ENCODE results near the gene OLIG2. TPM values are rescaled to one million over a fixed set of nuclear protein-coding genes. Genes with fewer than 3 reads are reported as not detected.

The OLIG2 gene
- total and polyA plus RNA-seq, 2 of the 13 experiments (the other 11 are each of a cell fraction or from before 2014, with no cell fraction given), result not detected

GRCh38 chr21:32976791-32977190, 48.9 kb upstream of the OLIG2 start:
- Histone ChIP-seq H4K20me1 (ENCODE audit: insufficient read depth, low read length) (no peaks in the 10 kb centered on the region), H3K79me2 (ENCODE audit: insufficient read depth, low read length) (no peaks in the 10 kb centered on the region), H3K4me3 (replicated peaks in 1 of 3; ENCODE audit: insufficient read depth in 1 of 3, low read depth in 2 of 3, low read length in 3 of 3) (no peak overlapping the region), H3K36me3 (replicated peaks in 1 of 2; ENCODE audit: control insufficient read depth in 1 of 2, insufficient read depth in 2 of 2, low read length in 2 of 2) (no peaks in the 10 kb centered on the region), H3K4me1 (ENCODE audit: insufficient read depth, low read length) (no peaks in the 10 kb centered on the region), H3K27me3 (ENCODE audit: control insufficient read depth in 1 of 2, insufficient read depth in 2 of 2, low read length in 2 of 2) (peaks cover 0 to 38% of the 10 kb centered on the region in 2 experiments; a peak in 3 of 5 replicates), H3K9ac (ENCODE audit: insufficient read depth, low read depth, low read length) (no peak overlapping the region), H3K9me3 (ENCODE audit: low read length) (no peaks in the 10 kb centered on the region), H2AFZ (ENCODE audit: low read length) (no peak overlapping the region), H3K27ac (ENCODE audit: extremely low read length, insufficient read depth, low read length) (no peak overlapping the region), H3K4me2 (ENCODE audit: low read depth, low read length) (no peak overlapping the region)
- in situ Hi-C loops (cut with HindIII; ENCODE audit: extremely low pct_ligation_motif_present, low pct_unique_long_range_greater_than_20kb) (no loop called here), intact Hi-C loops (cut with micrococcal nuclease; ENCODE audit: unreplicated experiment) (no loop called here)
- no TSS peak for BruUV-seq (replicated peaks)
- 2% methylated on average over 2 of the region's 3 CpGs for WGBS (ENCODE audit: low lambda C conversion rate)
- no peak for ATAC-seq
- ChIA-PET POLR2A (no interaction called here), CTCF (ENCODE audit: low intra/inter-chr PET ratio, low total read pairs) (no interaction called here)
- no peak for FAIRE-seq
- no peak for TF ChIP-seq NFKBIZ (CRISPR knock-in tag; IDR thresholded peaks at IDR 0.05)
- no peak for TF ChIP-seq AGO2 (optimal IDR thresholded peaks at IDR 0.05; ENCODE audit: low read depth, low read length)
- DNase-seq (ENCODE audit: low spot score), result no peak

- H3K27ac ChIP-seq (ENCODE audit: extremely low read length, insufficient read depth, low read length), result no peak overlapping the region
- peaks cover 0 to 38% of the 10 kb centered on the region in 2 experiments; a peak in 3 of 5 replicates for H3K27me3 ChIP-seq (ENCODE audit: control insufficient read depth in 1 of 2, insufficient read depth in 2 of 2, low read length in 2 of 2)
- no peaks in the 10 kb centered on the region for H4K20me1 ChIP-seq (ENCODE audit: insufficient read depth, low read length)
- no peaks in the 10 kb centered on the region for H3K4me1 ChIP-seq (ENCODE audit: insufficient read depth, low read length)
- H3K4me2 ChIP-seq (ENCODE audit: low read depth, low read length), result no peak overlapping the region
- in situ Hi-C loops (cut with HindIII; ENCODE audit: extremely low pct_ligation_motif_present, low pct_unique_long_range_greater_than_20kb) (no loop called here), intact Hi-C loops (cut with micrococcal nuclease; ENCODE audit: unreplicated experiment) (no loop called here)
- H3K9me3 ChIP-seq (ENCODE audit: low read length), result no peaks in the 10 kb centered on the region
- H3K79me2 ChIP-seq (ENCODE audit: insufficient read depth, low read length), result no peaks in the 10 kb centered on the region
- ChIA-PET CTCF (ENCODE audit: low intra/inter-chr PET ratio, low total read pairs) (no interaction called here), POLR2A (no interaction called here)
- H3K36me3 ChIP-seq (replicated peaks in 1 of 2; ENCODE audit: control insufficient read depth in 1 of 2, insufficient read depth in 2 of 2, low read length in 2 of 2), result no peaks in the 10 kb centered on the region
- 22% methylated on average over 5 of the region's 5 CpGs for WGBS (ENCODE audit: low lambda C conversion rate)
- no peak for DNase-seq (ENCODE audit: low spot score)
- H2AFZ ChIP-seq (ENCODE audit: low read length), result no peak overlapping the region
- no TSS peak for BruUV-seq (replicated peaks)
- H3K9ac ChIP-seq (ENCODE audit: insufficient read depth, low read depth, low read length), result no peak overlapping the region
- no peak for FAIRE-seq
- H3K4me3 ChIP-seq (replicated peaks in 1 of 3; ENCODE audit: insufficient read depth in 1 of 3, low read depth in 2 of 3, low read length in 3 of 3), result no peak overlapping the region
- ATAC-seq, result no peak
- no peak for TF ChIP-seq SNAI1 (CRISPR knock-in tag; IDR thresholded peaks at IDR 0.05; ENCODE audit: borderline replicate concordance)
- TF ChIP-seq ZSCAN22 (CRISPR knock-in tag; IDR thresholded peaks at IDR 0.05), result no peak
- TF ChIP-seq SAP130 (CRISPR knock-in tag; IDR thresholded peaks at IDR 0.05; ENCODE audit: low read depth), result no peak
- TF ChIP-seq NFYB (CRISPR knock-in tag; IDR thresholded peaks at IDR 0.05), result no peak
- TF ChIP-seq AKNA (CRISPR knock-in tag; IDR thresholded peaks at IDR 0.05; ENCODE audit: borderline replicate concordance), result no peak
- TF ChIP-seq ZNF562 (CRISPR knock-in tag; IDR thresholded peaks at IDR 0.05; ENCODE audit: borderline replicate concordance), result no peak
- TF ChIP-seq RELA (CRISPR knock-in tag; IDR thresholded peaks at IDR 0.05), result no peak
- no peak for TF ChIP-seq SMARCC2 (IDR thresholded peaks at IDR 0.05)
Measured at GRCh38 chr21:32977216-32977615, 48.5 kb upstream of the OLIG2 start.

Data from HepG2 (cell line).